Kidney (tissue), 14 donors: ENCODE measurements around the gene SMAP1. TPM values are rescaled to one million over a fixed set of nuclear protein-coding genes. Genes with fewer than 3 reads are reported as not detected.

ENCODE experiments used
- DNase-seq, 5 donors: peaks; one replicate each; pipeline ENCODE4 v3.0.0-alpha.2; 2013 to 2020
- FAIRE-seq: peaks from 2 replicates; lab custom pipeline; 2012; peaks lifted over from hg19 to GRCh38; lab: Jason Lieb, UNC
- H3K27ac ChIP-seq, 2 donors: one replicate each; pipeline ENCODE4 v1.7.0; 2013; ENCODE audit warnings: low read depth in 2 of 2, low read length in 2 of 2, inconsistent platforms in 1 of 2
- H3K27me3 ChIP-seq: one replicate; pipeline ENCODE4 v1.7.1; 2013; ENCODE audit warnings: low read length, inconsistent platforms; ENCODE audit not compliant: control insufficient read depth, insufficient read depth
- H3K36me3 ChIP-seq, 3 donors: one replicate each; pipeline versions ENCODE4 v1.7.0 to v1.7.1; 2013; ENCODE audit warnings: low read length in 3 of 3, control low read depth in 1 of 3, inconsistent platforms in 1 of 3; ENCODE audit not compliant: insufficient read depth in 3 of 3, control insufficient read depth in 2 of 3
- H3K4me1 ChIP-seq, 3 donors: one replicate each; pipeline versions ENCODE4 v1.7.0 to v1.7.1; 2013; ENCODE audit warnings: low read length in 3 of 3, inconsistent platforms in 1 of 3, low read depth in 1 of 3; ENCODE audit not compliant: control insufficient read depth in 2 of 3, insufficient read depth in 2 of 3
- H3K4me3 ChIP-seq, 3 donors: one replicate each; pipeline versions ENCODE4 v1.7.0 to v1.8.1; 2013; ENCODE audit warnings: low read length in 3 of 3, control low read depth in 1 of 3, inconsistent platforms in 1 of 3
- H3K9ac ChIP-seq, 3 donors: one replicate each; pipeline versions ENCODE4 v1.7.0 to v1.7.1; 2013; ENCODE audit warnings: low read length in 3 of 3, control low read depth in 1 of 3, inconsistent platforms in 1 of 3
- H3K9me3 ChIP-seq, 3 donors: one replicate each; pipeline versions ENCODE4 v1.7.0 to v1.7.1; 2013; ENCODE audit warnings: low read length in 3 of 3, control low read depth in 1 of 3, inconsistent platforms in 1 of 3; ENCODE audit not compliant: control insufficient read depth in 2 of 3, insufficient read depth in 1 of 3
- CTCF ChIP-seq: IDR thresholded peaks from 3 replicates; pipeline ENCODE4 v1.5.1; 2012; ENCODE audit warnings: mild to moderate bottlenecking, moderate library complexity, borderline replicate concordance; ENCODE audit not compliant: insufficient read depth; ENCODE audit errors: extremely low read depth
- intact Hi-C: fragments of 100-400 bp; cut with DNase I; formaldehyde crosslinking; loops from one replicate; pipeline ENCODE4 v1.11.1; 2022
- polyA plus RNA-seq: library from polyadenylated mRNA; stranded (reverse); fragments of 350-450 nt; fragmentation: Illumina TruSeq; extraction: RNeasy Lipid Tissue Mini Kit (QIAGEN cat#74804); gene quantifications from one replicate; pipeline ENCODE4 v1.2.3, GENCODE V29; 2014; ENCODE audit warnings: low read depth, low replicate concordance; ENCODE audit not compliant: insufficient read depth
- total RNA-seq: library from RNA; stranded (reverse); fragmentation: NEBNext Ultra II Directional; extraction: Animal tissue kit (Norgen Biotek cat#: 25700); gene quantifications from one replicate; pipeline ENCODE4 v1.2.1, GENCODE V29; 2021
- donor health status: control.
- donor health status: control.
- donor health status: control.
- donor health status: control.
- donor health status: control.
- donor health status: DM: yes; HTN: yes; CAD: no.
- donor health status: Normal renal cell carcinoma (clear cell type).

SMAP1 gene
- total and polyA plus RNA-seq, 2 donors from 2014 or later, result 17.7 to 19.4 TPM

- intact Hi-C loops, result no loop called here
- Histone ChIP-seq H3K36me3 (no peaks in the 10 kb centered on the region), H3K4me1 (no peaks in the 10 kb centered on the region), H3K9me3 (no peaks in the 10 kb centered on the region), H3K4me3 (no peak overlapping the region), H3K9ac (no peak overlapping the region), H3K27me3 (no peaks in the 10 kb centered on the region), H3K27ac (no peak overlapping the region)
- no peak for TF ChIP-seq CTCF
- FAIRE-seq (no peak), DNase-seq (no peak)
Observed at GRCh38 chr6:70633870-70634269, 33.8 kb upstream of the SMAP1 start.

- no peaks in the 10 kb centered on the region for H3K36me3 ChIP-seq
- intact Hi-C loops, result no loop called here
- no peak overlapping the region for H3K27ac ChIP-seq
- H3K9ac ChIP-seq, result no peak overlapping the region
- DNase-seq (no peak), FAIRE-seq (no peak)
- H3K4me3 ChIP-seq, result no peak overlapping the region
- TF ChIP-seq CTCF, result no peak
- H3K27me3 ChIP-seq, result no peaks in the 10 kb centered on the region
- H3K9me3 ChIP-seq, result no peaks in the 10 kb centered on the region
- H3K4me1 ChIP-seq, result no peaks in the 10 kb centered on the region
Observed at GRCh38 chr6:70636596-70636995, 31.1 kb upstream of the SMAP1 start.

- Histone ChIP-seq H3K4me1 (no peaks in the 10 kb centered on the region), H3K36me3 (no peaks in the 10 kb centered on the region), H3K9ac (no peak overlapping the region), H3K4me3 (no peak overlapping the region), H3K27me3 (no peaks in the 10 kb centered on the region), H3K27ac (no peak overlapping the region), H3K9me3 (no peaks in the 10 kb centered on the region)
- intact Hi-C loops, result no loop called here
- FAIRE-seq (no peak), DNase-seq (no peak)
- TF ChIP-seq CTCF, result no peak
Observed at GRCh38 chr6:70638468-70638867, 29.2 kb upstream of the SMAP1 start.

- FAIRE-seq (no peak), DNase-seq (no peak)
- no peaks in the 10 kb centered on the region for H3K27me3 ChIP-seq
- intact Hi-C loops, result no loop called here
- no peaks in the 10 kb centered on the region for H3K9me3 ChIP-seq
- H3K36me3 ChIP-seq, result no peaks in the 10 kb centered on the region
- H3K4me1 ChIP-seq, result no peaks in the 10 kb centered on the region
- H3K4me3 ChIP-seq, result no peak overlapping the region
- H3K27ac ChIP-seq, result no peak overlapping the region
- TF ChIP-seq CTCF, result no peak
- H3K9ac ChIP-seq, result no peak overlapping the region
Observed at GRCh38 chr6:70651326-70651905, 16.3 kb upstream of the SMAP1 start.
